ENCODE results near the gene LMNB1.
A peak's percentile ranks its signal among the peaks of the same experiment; 100 is the strongest.

Gene LMNB1

DNA sequence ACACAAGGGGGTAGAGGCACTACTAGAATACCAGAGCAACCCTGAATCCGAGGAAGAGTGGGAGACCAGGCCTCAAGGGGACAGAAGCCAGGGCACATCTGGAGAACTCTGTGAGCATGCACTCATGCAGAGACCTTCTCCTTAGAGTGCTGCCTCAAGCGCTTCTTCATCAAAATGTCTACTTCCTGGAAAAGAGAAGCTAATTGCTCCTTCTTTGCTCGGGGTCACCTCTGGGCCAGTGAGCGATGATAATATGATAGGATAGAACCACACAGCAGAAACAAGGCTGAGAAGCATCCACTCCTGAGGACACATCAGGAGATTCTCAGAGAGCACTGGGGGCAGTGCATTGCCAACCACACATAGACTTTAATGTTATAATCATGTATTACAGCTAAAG is 23.7 kb upstream of the LMNB1 start:
- no peak overlapping the region for H2AFZ ChIP-seq (ENCODE audit: low read depth, low read length, severe bottlenecking)
- H3K4me3 ChIP-seq (ENCODE audit: insufficient read depth, low read length, poor library complexity, severe bottlenecking), result no peak overlapping the region
- no peaks in the 10 kb centered on the region for H3K36me3 ChIP-seq (ENCODE audit: low read length)
- H3K27ac ChIP-seq (ENCODE audit: low read depth, low read length), result no peak overlapping the region
- H3K4me2 ChIP-seq (ENCODE audit: low read depth, low read length, poor library complexity, severe bottlenecking), result no peak overlapping the region
- no peaks in the 10 kb centered on the region for H4K20me1 ChIP-seq (ENCODE audit: low read depth, low read length)
- H3K79me2 ChIP-seq (ENCODE audit: insufficient read depth, low read length), result no peaks in the 10 kb centered on the region
- H3K9ac ChIP-seq (ENCODE audit: low read length), result no peak overlapping the region
- peaks cover 6% of the 10 kb centered on the region; the same call in 1 of the 2 replicates for H3F3A ChIP-seq (ENCODE audit: insufficient read depth)
- TF ChIP-seq EZH2phosphoT487 (conservative IDR thresholded peaks at IDR 0.05; ENCODE audit: low read length), result no peak
- TF ChIP-seq, protein P1, sequence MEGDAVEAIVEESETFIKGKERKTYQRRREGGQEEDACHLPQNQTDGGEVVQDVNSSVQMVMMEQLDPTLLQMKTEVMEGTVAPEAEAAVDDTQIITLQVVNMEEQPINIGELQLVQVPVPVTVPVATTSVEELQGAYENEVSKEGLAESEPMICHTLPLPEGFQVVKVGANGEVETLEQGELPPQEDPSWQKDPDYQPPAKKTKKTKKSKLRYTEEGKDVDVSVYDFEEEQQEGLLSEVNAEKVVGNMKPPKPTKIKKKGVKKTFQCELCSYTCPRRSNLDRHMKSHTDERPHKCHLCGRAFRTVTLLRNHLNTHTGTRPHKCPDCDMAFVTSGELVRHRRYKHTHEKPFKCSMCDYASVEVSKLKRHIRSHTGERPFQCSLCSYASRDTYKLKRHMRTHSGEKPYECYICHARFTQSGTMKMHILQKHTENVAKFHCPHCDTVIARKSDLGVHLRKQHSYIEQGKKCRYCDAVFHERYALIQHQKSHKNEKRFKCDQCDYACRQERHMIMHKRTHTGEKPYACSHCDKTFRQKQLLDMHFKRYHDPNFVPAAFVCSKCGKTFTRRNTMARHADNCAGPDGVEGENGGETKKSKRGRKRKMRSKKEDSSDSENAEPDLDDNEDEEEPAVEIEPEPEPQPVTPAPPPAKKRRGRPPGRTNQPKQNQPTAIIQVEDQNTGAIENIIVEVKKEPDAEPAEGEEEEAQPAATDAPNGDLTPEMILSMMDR (IDR thresholded peaks at IDR 0.05; ENCODE audit: insufficient read depth, low read length, poor library complexity, severe bottlenecking), result no peak
- H3K9me2 ChIP-seq (replicated peaks; ENCODE audit: insufficient read depth, low read length), result no peaks in the 10 kb centered on the region
- H3K9me3 ChIP-seq (ENCODE audit: insufficient read depth, low read length), result no peaks in the 10 kb centered on the region
- no peaks in the 10 kb centered on the region for H3K27me3 ChIP-seq (ENCODE audit: low read length)

DNA sequence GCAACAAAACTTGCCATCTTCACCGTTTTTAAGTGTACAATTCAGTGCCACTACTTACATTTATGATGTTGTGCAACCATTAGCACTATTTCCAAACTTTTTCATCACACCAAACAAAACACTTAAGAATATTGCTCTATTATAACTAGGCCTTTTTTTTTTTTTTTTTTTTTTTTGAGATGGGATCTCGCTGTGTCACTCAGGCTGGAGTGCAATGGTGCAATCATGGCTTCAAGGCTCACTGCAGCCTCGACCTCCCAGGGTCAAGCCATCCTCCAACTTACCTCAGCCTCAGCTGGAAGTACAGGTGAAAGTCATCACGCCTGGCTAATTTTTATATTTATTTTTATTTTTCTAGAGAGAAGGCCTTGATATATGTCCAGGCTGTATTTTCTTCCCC is 22.3 kb upstream of the LMNB1 start:
- H3K4me3 ChIP-seq (ENCODE audit: insufficient read depth, low read length, poor library complexity, severe bottlenecking), result no peak overlapping the region
- no peak overlapping the region for H3K9ac ChIP-seq (ENCODE audit: low read length)
- no peaks in the 10 kb centered on the region for H3K9me2 ChIP-seq (replicated peaks; ENCODE audit: insufficient read depth, low read length)
- H3K36me3 ChIP-seq (ENCODE audit: low read length), result no peaks in the 10 kb centered on the region
- no peak for TF ChIP-seq EZH2phosphoT487 (conservative IDR thresholded peaks at IDR 0.05; ENCODE audit: low read length)
- TF ChIP-seq, protein P1 (IDR thresholded peaks at IDR 0.05; ENCODE audit: insufficient read depth, low read length, poor library complexity, severe bottlenecking), result no peak
- H3K79me2 ChIP-seq (ENCODE audit: insufficient read depth, low read length), result no peaks in the 10 kb centered on the region
- peaks cover 7% of the 10 kb centered on the region; the same call in 1 of the 2 replicates for H3F3A ChIP-seq (ENCODE audit: insufficient read depth)
- H4K20me1 ChIP-seq (ENCODE audit: low read depth, low read length), result no peaks in the 10 kb centered on the region
- H3K27ac ChIP-seq (ENCODE audit: low read depth, low read length), result no peak overlapping the region
- H3K9me3 ChIP-seq (ENCODE audit: insufficient read depth, low read length), result no peaks in the 10 kb centered on the region
- H2AFZ ChIP-seq (ENCODE audit: low read depth, low read length, severe bottlenecking), result no peak overlapping the region
- H3K27me3 ChIP-seq (ENCODE audit: low read length), result no peaks in the 10 kb centered on the region
- no peak overlapping the region for H3K4me2 ChIP-seq (ENCODE audit: low read depth, low read length, poor library complexity, severe bottlenecking)

DNA sequence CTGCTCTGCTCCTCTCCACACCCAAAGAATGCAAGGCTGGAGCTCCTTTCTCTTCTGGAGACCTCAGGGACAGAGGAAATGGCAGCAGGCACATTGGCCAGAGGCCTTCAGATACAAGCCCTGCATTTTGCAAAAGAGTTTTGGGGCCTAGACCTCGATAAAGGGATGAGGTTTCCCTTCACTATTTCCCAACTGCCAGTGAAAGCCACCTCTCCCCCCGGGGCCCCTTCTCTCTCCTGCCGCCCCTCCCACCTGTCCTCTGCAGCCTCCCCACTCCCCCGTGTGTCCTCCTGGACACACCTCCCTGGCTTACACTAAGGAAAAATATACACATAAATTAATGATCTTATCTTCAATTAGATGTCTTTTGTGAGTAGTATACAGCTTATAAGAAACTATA is 21.3 kb upstream of the LMNB1 start:
- H3F3A ChIP-seq (ENCODE audit: insufficient read depth), result peaks cover 7% of the 10 kb centered on the region; the same call in 1 of the 2 replicates
- H4K20me1 ChIP-seq (ENCODE audit: low read depth, low read length), result no peaks in the 10 kb centered on the region
- no peaks in the 10 kb centered on the region for H3K27me3 ChIP-seq (ENCODE audit: low read length)
- no peaks in the 10 kb centered on the region for H3K9me3 ChIP-seq (ENCODE audit: insufficient read depth, low read length)
- H2AFZ ChIP-seq (ENCODE audit: low read depth, low read length, severe bottlenecking), result peak overlapping the region; percentile 8
- H3K9me2 ChIP-seq (replicated peaks; ENCODE audit: insufficient read depth, low read length), result no peaks in the 10 kb centered on the region
- TF ChIP-seq, protein P1 (IDR thresholded peaks at IDR 0.05; ENCODE audit: insufficient read depth, low read length, poor library complexity, severe bottlenecking), result no peak
- TF ChIP-seq EZH2phosphoT487 (conservative IDR thresholded peaks at IDR 0.05; ENCODE audit: low read length), result no peak
- H3K9ac ChIP-seq (ENCODE audit: low read length), result no peak overlapping the region
- no peaks in the 10 kb centered on the region for H3K79me2 ChIP-seq (ENCODE audit: insufficient read depth, low read length)
- no peaks in the 10 kb centered on the region for H3K36me3 ChIP-seq (ENCODE audit: low read length)
- H3K4me3 ChIP-seq (ENCODE audit: insufficient read depth, low read length, poor library complexity, severe bottlenecking), result no peak overlapping the region
- no peak overlapping the region for H3K27ac ChIP-seq (ENCODE audit: low read depth, low read length)
- no peak overlapping the region for H3K4me2 ChIP-seq (ENCODE audit: low read depth, low read length, poor library complexity, severe bottlenecking)
